Measurements from ENCODE around the gene CDC42BPB. TPM values are rescaled to one million over a fixed set of nuclear protein-coding genes. Genes with fewer than 3 reads are reported as not detected.

CDC42BPB gene
- total RNA-seq, 1 experiment from 2014 or later, result 84.4 TPM

DNA sequence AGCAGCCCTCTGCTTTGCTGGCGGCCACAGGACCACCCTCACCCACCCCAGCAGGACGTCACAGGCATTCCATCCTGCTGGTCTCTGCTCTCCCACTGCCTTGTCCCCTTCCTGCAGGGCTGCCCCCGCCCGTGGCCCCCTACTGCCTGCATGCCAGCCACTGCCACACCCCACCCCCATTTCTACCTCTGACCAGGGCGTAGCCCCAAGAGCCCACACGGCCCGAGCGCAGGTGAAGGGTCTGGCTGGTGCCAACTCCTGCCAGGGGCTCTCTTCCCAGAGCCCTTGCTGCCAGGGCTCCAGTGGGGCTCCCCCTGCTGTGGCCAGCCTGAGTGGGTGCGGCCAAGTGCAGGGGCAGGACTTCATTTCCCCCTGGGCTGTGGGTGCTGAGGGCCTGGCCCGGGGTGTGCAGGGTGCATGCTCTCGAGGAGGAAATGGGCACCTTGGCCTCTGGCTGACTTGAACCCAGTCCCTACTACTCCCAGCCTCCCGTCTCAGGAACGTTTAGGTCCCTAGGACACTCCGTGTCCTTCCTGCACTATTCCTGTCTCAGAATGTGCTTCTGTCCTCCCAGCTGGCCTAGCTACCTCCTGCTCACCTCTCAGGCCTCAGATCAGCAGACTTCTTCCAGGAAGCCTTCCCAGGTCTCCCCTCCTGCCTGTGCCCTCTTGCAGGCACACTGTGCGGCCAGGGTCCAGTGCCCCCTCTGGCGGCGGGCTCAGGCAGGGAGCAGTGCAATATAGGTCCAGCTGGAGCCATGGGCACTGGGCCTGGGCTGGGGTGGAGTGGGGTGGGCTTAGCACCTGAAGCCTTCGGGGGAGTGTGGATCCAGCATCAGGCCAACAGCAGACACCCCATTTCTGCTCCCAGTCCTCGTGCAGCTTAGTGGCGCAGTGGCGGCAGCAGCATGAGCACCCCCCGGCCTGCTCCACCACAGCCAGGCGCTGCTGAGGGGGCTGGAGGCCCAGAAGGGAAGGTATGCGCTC, 28.1 kb upstream of the CDC42BPB start:
- intact Hi-C loops (cut with micrococcal nuclease; ENCODE audit: unreplicated experiment) (no loop called here), in situ Hi-C loops (cut with HindIII; ENCODE audit: low pct_unique_long_range_greater_than_20kb, low sequenced_read_pairs) (no loop called here)
- TF ChIP-seq, protein P1, sequence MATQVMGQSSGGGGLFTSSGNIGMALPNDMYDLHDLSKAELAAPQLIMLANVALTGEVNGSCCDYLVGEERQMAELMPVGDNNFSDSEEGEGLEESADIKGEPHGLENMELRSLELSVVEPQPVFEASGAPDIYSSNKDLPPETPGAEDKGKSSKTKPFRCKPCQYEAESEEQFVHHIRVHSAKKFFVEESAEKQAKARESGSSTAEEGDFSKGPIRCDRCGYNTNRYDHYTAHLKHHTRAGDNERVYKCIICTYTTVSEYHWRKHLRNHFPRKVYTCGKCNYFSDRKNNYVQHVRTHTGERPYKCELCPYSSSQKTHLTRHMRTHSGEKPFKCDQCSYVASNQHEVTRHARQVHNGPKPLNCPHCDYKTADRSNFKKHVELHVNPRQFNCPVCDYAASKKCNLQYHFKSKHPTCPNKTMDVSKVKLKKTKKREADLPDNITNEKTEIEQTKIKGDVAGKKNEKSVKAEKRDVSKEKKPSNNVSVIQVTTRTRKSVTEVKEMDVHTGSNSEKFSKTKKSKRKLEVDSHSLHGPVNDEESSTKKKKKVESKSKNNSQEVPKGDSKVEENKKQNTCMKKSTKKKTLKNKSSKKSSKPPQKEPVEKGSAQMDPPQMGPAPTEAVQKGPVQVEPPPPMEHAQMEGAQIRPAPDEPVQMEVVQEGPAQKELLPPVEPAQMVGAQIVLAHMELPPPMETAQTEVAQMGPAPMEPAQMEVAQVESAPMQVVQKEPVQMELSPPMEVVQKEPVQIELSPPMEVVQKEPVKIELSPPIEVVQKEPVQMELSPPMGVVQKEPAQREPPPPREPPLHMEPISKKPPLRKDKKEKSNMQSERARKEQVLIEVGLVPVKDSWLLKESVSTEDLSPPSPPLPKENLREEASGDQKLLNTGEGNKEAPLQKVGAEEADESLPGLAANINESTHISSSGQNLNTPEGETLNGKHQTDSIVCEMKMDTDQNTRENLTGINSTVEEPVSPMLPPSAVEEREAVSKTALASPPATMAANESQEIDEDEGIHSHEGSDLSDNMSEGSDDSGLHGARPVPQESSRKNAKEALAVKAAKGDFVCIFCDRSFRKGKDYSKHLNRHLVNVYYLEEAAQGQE (IDR thresholded peaks at IDR 0.05; ENCODE audit: insufficient read depth in 1 of 2, low read depth in 2 of 2, low read length in 1 of 2), result no peak
- TF ChIP-seq, protein P2, sequence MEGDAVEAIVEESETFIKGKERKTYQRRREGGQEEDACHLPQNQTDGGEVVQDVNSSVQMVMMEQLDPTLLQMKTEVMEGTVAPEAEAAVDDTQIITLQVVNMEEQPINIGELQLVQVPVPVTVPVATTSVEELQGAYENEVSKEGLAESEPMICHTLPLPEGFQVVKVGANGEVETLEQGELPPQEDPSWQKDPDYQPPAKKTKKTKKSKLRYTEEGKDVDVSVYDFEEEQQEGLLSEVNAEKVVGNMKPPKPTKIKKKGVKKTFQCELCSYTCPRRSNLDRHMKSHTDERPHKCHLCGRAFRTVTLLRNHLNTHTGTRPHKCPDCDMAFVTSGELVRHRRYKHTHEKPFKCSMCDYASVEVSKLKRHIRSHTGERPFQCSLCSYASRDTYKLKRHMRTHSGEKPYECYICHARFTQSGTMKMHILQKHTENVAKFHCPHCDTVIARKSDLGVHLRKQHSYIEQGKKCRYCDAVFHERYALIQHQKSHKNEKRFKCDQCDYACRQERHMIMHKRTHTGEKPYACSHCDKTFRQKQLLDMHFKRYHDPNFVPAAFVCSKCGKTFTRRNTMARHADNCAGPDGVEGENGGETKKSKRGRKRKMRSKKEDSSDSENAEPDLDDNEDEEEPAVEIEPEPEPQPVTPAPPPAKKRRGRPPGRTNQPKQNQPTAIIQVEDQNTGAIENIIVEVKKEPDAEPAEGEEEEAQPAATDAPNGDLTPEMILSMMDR (IDR thresholded peaks at IDR 0.05), result peak; percentile 75
- no peaks in the 10 kb centered on the region for H3K4me1 ChIP-seq (ENCODE audit: control insufficient read depth, insufficient read depth, low read length)
- H3K4me3 ChIP-seq (ENCODE audit: low read depth in 2 of 2, low read length in 2 of 2), result no peak overlapping the region
- BruUV-seq (replicated peaks), result no TSS peak
- POLR2A ChIA-PET, result interaction anchor here (0.5 kb wide), 1 partner anchor 9 kb away, joined by 4 read pairs; no protein-coding TSS in a partner anchor
- no peaks in the 10 kb centered on the region for H3K9me3 ChIP-seq (ENCODE audit: control insufficient read depth, insufficient read depth, low read depth, low read length)
- CTCF ChIA-PET, result interaction anchor here (1.9 kb wide), 1 partner anchor 20 kb away, joined by 5 read pairs; no protein-coding TSS in a partner anchor
- ATAC-seq, result peak; percentile 74
- no peaks in the 10 kb centered on the region for H3K36me3 ChIP-seq (ENCODE audit: control insufficient read depth, insufficient read depth, low read length)
- H3K27me3 ChIP-seq (ENCODE audit: control insufficient read depth, insufficient read depth, low read length), result no peaks in the 10 kb centered on the region
- H3K27ac ChIP-seq (ENCODE audit: low read length), result no peak overlapping the region
- no peak for DNase-seq (ENCODE audit: low read depth, low spot score)

DNA sequence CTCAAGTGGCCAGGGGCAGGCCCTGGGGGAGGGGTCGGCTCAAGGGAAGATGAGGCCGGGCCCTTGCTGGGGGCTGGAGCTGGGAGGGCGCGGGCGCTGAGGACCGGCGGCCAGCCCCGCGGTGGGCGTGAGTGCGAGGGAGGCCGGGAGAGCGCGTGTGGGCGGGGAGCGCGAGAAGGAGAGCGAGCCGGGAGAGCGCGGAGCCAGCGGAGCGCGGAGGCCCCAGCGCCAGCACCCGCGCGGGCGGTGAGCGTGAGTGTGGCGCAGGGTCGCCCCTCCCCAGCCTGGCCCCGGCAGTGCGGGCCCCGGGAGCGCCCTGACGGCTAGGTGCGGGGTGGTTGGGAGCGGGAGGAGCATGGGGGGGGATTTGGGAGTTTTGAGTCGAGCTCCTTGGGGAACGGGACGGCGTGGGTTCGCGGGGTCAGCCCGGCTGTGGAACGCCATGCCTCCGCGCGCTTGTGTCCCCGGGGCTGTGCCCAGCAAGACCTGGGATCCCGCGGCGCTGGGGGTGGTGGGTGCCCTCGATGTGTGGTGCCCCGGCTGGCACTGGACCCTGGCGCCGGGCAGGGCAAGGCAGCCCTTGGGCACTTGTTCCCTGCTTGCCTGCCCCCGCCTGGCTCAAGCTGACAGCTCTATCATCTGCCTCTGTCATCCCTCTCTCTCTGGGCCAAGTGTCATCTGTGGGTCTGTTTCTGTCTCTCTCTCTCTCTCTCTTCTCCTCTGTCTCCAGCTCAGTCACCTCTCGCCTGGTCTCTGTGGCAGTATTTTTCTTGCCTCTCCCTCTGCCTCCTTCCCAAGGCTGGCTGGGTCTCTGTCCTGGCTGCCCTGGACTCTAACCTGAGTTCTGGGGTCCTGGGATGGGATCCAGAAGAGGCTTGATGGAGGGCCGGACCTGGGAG, 26.9 kb upstream of the CDC42BPB start, which contains the start of gene LBHD2:
LBHD2 (plus strand) TSS at position 190 of the 899 bp plus-strand sequence. CDS start 1,803 bp downstream, outside the sequence.
- ChIA-PET POLR2A (no interaction called here), CTCF (no interaction called here)
- Histone ChIP-seq H3K27ac (ENCODE audit: low read length) (no peak within 1 kb of the TSS), H3K27me3 (ENCODE audit: control insufficient read depth, insufficient read depth, low read length) (no peaks in the 10 kb centered on the region), H3K9me3 (ENCODE audit: control insufficient read depth, insufficient read depth, low read depth, low read length) (no peaks in the 10 kb centered on the region), H3K36me3 (ENCODE audit: control insufficient read depth, insufficient read depth, low read length) (no peaks in the 10 kb centered on the region), H3K4me1 (ENCODE audit: control insufficient read depth, insufficient read depth, low read length) (no peaks in the 10 kb centered on the region), H3K4me3 (ENCODE audit: low read depth in 2 of 2, low read length in 2 of 2) (no peak within 1 kb of the TSS)
- BruUV-seq (replicated peaks), result no TSS peak
- TF ChIP-seq POLR2AphosphoS5 (IDR thresholded peaks at IDR 0.05; ENCODE audit: low read depth, low read length), result no peak
- TF ChIP-seq SIN3A (IDR thresholded peaks at IDR 0.05; ENCODE audit: borderline replicate concordance, insufficient read depth, low read depth, low read length), result no peak
- TF ChIP-seq, protein P2 (IDR thresholded peaks at IDR 0.05), result no peak
- TF ChIP-seq, protein P1 (IDR thresholded peaks at IDR 0.05; ENCODE audit: insufficient read depth in 1 of 2, low read depth in 2 of 2, low read length in 1 of 2), result no peak
- TF ChIP-seq TCF7L2 (IDR thresholded peaks at IDR 0.05; ENCODE audit: low read depth, low read length), result no peak
- in situ Hi-C loops (cut with HindIII; ENCODE audit: low pct_unique_long_range_greater_than_20kb, low sequenced_read_pairs) (no loop called here), intact Hi-C loops (cut with micrococcal nuclease; ENCODE audit: unreplicated experiment) (no loop called here)
- ATAC-seq, result no peak
- no peak for DNase-seq (ENCODE audit: low read depth, low spot score)

Measured in Panc1 (cell line).